GM18867 (cell line): ENCODE measurements around the gene NRBP1.

ENCODE experiments used
- ATAC-seq: cut with Tn5 transposase; IDR thresholded peaks from one replicate; pipeline ENCODE4 v1.9.1; 2021; ENCODE audit warnings: mild to moderate bottlenecking, moderate library complexity; ENCODE audit not compliant: unreplicated experiment

Gene NRBP1

DNA sequence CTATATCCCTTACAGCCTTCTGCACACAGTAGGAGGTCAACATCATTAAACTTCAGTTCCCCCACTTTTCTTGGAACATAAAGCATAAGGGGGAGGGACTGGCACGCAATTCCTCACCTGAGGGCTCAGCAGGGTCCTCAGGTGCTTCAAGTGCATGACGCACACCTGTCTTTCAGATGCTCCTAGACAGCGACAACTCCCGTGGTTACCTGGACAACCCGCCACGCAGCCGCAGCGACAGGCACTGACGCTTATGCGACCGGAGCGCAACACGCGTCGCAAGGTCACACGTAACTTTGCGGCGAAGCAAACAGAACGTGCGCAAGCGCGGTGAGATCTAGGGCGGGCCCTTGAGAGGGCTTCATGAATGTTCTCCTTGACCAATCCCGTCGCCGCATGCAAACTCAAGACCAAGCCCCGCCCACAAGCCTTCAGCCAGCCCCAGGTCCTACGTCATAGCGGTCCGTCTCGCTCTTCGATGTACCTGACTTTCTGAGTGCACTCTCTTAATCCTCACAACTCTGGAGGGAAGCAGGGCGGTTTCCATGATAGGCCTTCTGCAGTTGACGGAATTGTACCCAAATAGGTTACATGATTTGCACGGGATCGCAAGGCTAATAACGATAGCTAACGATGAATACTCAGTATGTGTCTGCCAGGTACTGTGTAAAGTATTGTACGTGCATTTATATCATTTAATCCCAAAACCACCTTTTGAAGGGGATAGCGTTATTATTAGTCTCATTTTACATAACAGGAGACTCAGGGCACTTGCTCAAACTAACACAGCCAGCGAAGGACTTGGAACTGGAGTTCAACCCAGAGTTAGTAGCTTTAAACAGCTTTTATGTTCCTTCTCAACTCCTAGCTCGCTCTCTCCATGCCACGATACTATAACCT, 61.3 kb downstream of the NRBP1 start, which contains the start of gene IFT172:
Gene IFT172 (minus strand): TSS at position 246 of the 900 bp plus-strand sequence. CDS start 90 bp downstream, at position 156.
- ATAC-seq = peak; percentile 95
